H1 (cell line): ENCODE data around the gene SMG7. TPM values are rescaled to one million over a fixed set of nuclear protein-coding genes. Genes with fewer than 3 reads are reported as not detected.
A peak's percentile ranks its signal among the peaks of the same experiment; 100 is the strongest.

Experiments
- ATF3 ChIP-seq: IDR thresholded peaks from 2 replicates; pipeline ENCODE4 v1.6.1; 2011; ENCODE audit warnings: low read depth, mild to moderate bottlenecking, low read length; ENCODE audit not compliant: insufficient read depth
- BACH1 ChIP-seq: IDR thresholded peaks from 2 replicates; pipeline ENCODE4 v1.6.1; 2012; ENCODE audit warnings: low read length, improper control_type of control experiment
- CBX5 ChIP-seq: fragments of 300-800, 300-1000 bp; sonication (generic); IDR thresholded peaks from 2 replicates; pipeline ENCODE4 v1.7.1; 2016; ENCODE audit warnings: antibody characterized with exemption, low read length, low read depth
- CEBPB ChIP-seq: IDR thresholded peaks from 2 replicates; pipeline ENCODE4 v1.6.1; 2012; ENCODE audit warnings: low read depth, low read length
- CHD1 ChIP-seq: IDR thresholded peaks from 2 replicates; pipeline ENCODE4 v1.6.1; 2012; ENCODE audit warnings: low read depth, low read length, improper control_type of control experiment
- CREB1 ChIP-seq: IDR thresholded peaks from 2 replicates; pipeline ENCODE4 v1.6.1; 2012; ENCODE audit warnings: inconsistent platforms
- CTBP2 ChIP-seq: IDR thresholded peaks from 2 replicates; pipeline ENCODE4 v1.7.0; 2011; ENCODE audit warnings: borderline replicate concordance, mild to moderate bottlenecking, moderate library complexity, mixed read lengths, low read length; ENCODE audit not compliant: insufficient read depth, insufficient read length
- GTF2F1 ChIP-seq: IDR thresholded peaks from 2 replicates; pipeline ENCODE4 v1.6.1; 2012; ENCODE audit warnings: low read depth, low read length, improper control_type of control experiment, borderline replicate concordance
- KDM4A ChIP-seq: IDR thresholded peaks from one replicate; pipeline ENCODE4 v1.7.1; 2012; ENCODE audit warnings: low read depth, mild to moderate bottlenecking, moderate library complexity, low read length, inconsistent platforms; ENCODE audit not compliant: severe bottlenecking
- MAFK ChIP-seq: IDR thresholded peaks from 2 replicates; pipeline ENCODE4 v1.6.1; 2012; ENCODE audit warnings: low read depth, mild to moderate bottlenecking, improper control_type of control experiment, low read length
- PHF8 ChIP-seq: fragments of 200-600 bp; sonication (generic); conservative IDR thresholded peaks from 2 replicates; pipeline ENCODE4 v1.7.1; 2012; ENCODE audit warnings: low read depth, mild to moderate bottlenecking, inconsistent platforms, low read length, moderate library complexity
- POU5F1 ChIP-seq: IDR thresholded peaks from 2 replicates; pipeline ENCODE4 v1.6.1; 2011; ENCODE audit warnings: low read depth, mild to moderate bottlenecking, low read length, moderate library complexity
- RAD21 ChIP-seq, 2 experiments: IDR thresholded peaks in 1 of 2; conservative IDR thresholded peaks in 1 of 2; 2 replicates each; pipeline ENCODE4 v1.6.1; 2011; ENCODE audit warnings: low read depth in 2 of 2, low read length in 2 of 2, improper control_type of control experiment in 1 of 2, inconsistent platforms in 1 of 2, mild to moderate bottlenecking in 1 of 2, moderate library complexity in 1 of 2
- RXRA ChIP-seq: IDR thresholded peaks from 2 replicates; pipeline ENCODE4 v1.6.1; 2011; ENCODE audit warnings: low read depth, mild to moderate bottlenecking, low read length, moderate library complexity; ENCODE audit not compliant: insufficient read depth
- SIX5 ChIP-seq: IDR thresholded peaks from 2 replicates; pipeline ENCODE4 v1.6.1; 2011; ENCODE audit warnings: mild to moderate bottlenecking, low read depth, low read length
- SP2 ChIP-seq: IDR thresholded peaks from 2 replicates; pipeline ENCODE4 v1.6.1; 2012; ENCODE audit warnings: mild to moderate bottlenecking, low read length, inconsistent platforms
- TBP ChIP-seq: IDR thresholded peaks from 2 replicates; pipeline ENCODE4 v1.6.1; 2011; ENCODE audit warnings: low read depth, low read length, improper control_type of control experiment
- TEAD4 ChIP-seq: IDR thresholded peaks from 2 replicates; pipeline ENCODE4 v1.6.1; 2012; ENCODE audit warnings: low read depth, low read length, inconsistent platforms, mixed read lengths
- USF2 ChIP-seq: IDR thresholded peaks from 2 replicates; pipeline ENCODE4 v1.6.1; 2011; ENCODE audit warnings: low read length, improper control_type of control experiment
- polyA plus RNA-seq, 7 experiments: library from polyadenylated mRNA; depleted of rRNA in 3 of 7; stranded (reverse) in 5 of 7; unstranded in 2 of 7; fragments of >200 nt in 5 of 7; fragments of 200-250 nt in 2 of 7; gene quantifications; 1 replicate in 5 of 7; 2 replicates in 1 of 7; 4 replicates in 1 of 7; pipeline versions ENCODE4 v1.2.1 to v1.2.3, GENCODE V29; 2011 to 2013; ENCODE audit warnings: missing spikeins in 2 of 7, mixed read lengths in 2 of 7
- total RNA-seq: library from RNA; stranded (reverse); fragmentation: NEBNext Ultra II Directional; extraction: Animal tissue kit (Norgen Biotek cat#: 25700); gene quantifications from 2 replicates; pipeline ENCODE4 v1.2.1, GENCODE V29; 2021

SMG7 gene
- total and polyA plus RNA-seq, 2 of the 8 experiments (the other 6 are each of a cell fraction or from before 2014, with no cell fraction given), result 39.3 to 65.6 TPM

GRCh38 chr1:183472488-183473216 is at the start of gene SMG7 (continued):
- TF ChIP-seq SP2, result no peak
- TF ChIP-seq POU5F1, result no peak
- no peak for TF ChIP-seq CREB1
- TF ChIP-seq GTF2F1, result no peak
- no peak for TF ChIP-seq CHD1
- no peak for TF ChIP-seq USF2
- TF ChIP-seq KDM4A, result peak; percentile 51
- TF ChIP-seq CBX5, result no peak
- TF ChIP-seq TBP, result no peak
- TF ChIP-seq MAFK, result no peak
- TF ChIP-seq ATF3, result no peak
- TF ChIP-seq TEAD4, result no peak
- peak in 1 of 2 experiments; percentile 3; a peak in 1 of 4 replicates for TF ChIP-seq RAD21 (IDR thresholded peaks at IDR 0.05 in 1 of 2, conservative IDR thresholded peaks at IDR 0.05 in 1 of 2; ENCODE audit: low read depth in 2 of 2, low read length in 2 of 2)
- peak; percentile 82 for TF ChIP-seq PHF8
- TF ChIP-seq SIX5, result no peak
- TF ChIP-seq BACH1, result no peak
- no peak for TF ChIP-seq CEBPB
- TF ChIP-seq CTBP2, result no peak
- TF ChIP-seq RXRA, result no peak
